Measurements from ENCODE around the gene UBE2B. TPM values are rescaled to one million over a fixed set of nuclear protein-coding genes. Genes with fewer than 3 reads are reported as not detected.

Gene UBE2B
- total RNA-seq, 4 donors from 2014 or later = 20.9 to 50.0 (median 41.7) TPM

GRCh38 chr5:134345996-134346395 is 25.4 kb upstream of the UBE2B start:
- WGBS, 2 donors = 84 to 95% methylated on average over 2 of the region's 2 CpGs
- H3K4me1 ChIP-seq = peaks cover 0 to 6% (median 0%) of the 10 kb centered on the region in 3 donors
- H3K4me3 ChIP-seq = no peak overlapping the region
- no peaks in the 10 kb centered on the region for H3K27me3 ChIP-seq
- no peaks in the 10 kb centered on the region for H3K9me3 ChIP-seq
- intact Hi-C loops (cut with DNase I) = no loop called here
- peaks cover 0 to 8% (median 0%) of the 10 kb centered on the region in 3 donors for H3K36me3 ChIP-seq
- TF ChIP-seq POLR2A (IDR thresholded peaks at IDR 0.05) (no peak), CTCF (IDR thresholded peaks at IDR 0.05) (no peak)
- H3K27ac ChIP-seq = peak overlapping the region in 3 of 4 donors; percentile 30 to 62 (median 39)
- no peak for DNase-seq

GRCh38 chr5:134349463-134349862 is 21.9 kb upstream of the UBE2B start:
- TF ChIP-seq CTCF (IDR thresholded peaks at IDR 0.05) = no peak
- TF ChIP-seq POLR2A (IDR thresholded peaks at IDR 0.05) = no peak
- Histone ChIP-seq H3K27me3 (no peaks in the 10 kb centered on the region), H3K9me3 (no peaks in the 10 kb centered on the region), H3K27ac (no peak overlapping the region), H3K4me3 (no peak overlapping the region), H3K36me3 (peaks cover 0 to 8% (median 0%) of the 10 kb centered on the region in 3 donors), H3K4me1 (peaks cover 0 to 6% (median 0%) of the 10 kb centered on the region in 3 donors)
- no peak for DNase-seq
- 77 to 89% methylated on average over 3 to 4 of the region's 4 CpGs for WGBS, 2 donors
- intact Hi-C loops (cut with DNase I) = no loop called here

GRCh38 chr5:134355681-134356080 is 15.7 kb upstream of the UBE2B start:
- no peak overlapping the region for H3K27ac ChIP-seq
- no peaks in the 10 kb centered on the region for H3K4me1 ChIP-seq
- intact Hi-C loops (cut with DNase I) = no loop called here
- H3K4me3 ChIP-seq = no peak overlapping the region
- H3K27me3 ChIP-seq = no peaks in the 10 kb centered on the region
- 87 to 90% methylated on average over 5 of the region's 5 CpGs for WGBS, 2 donors
- no peak for TF ChIP-seq CTCF (IDR thresholded peaks at IDR 0.05)
- no peak for TF ChIP-seq POLR2A (IDR thresholded peaks at IDR 0.05)
- DNase-seq = no peak
- H3K9me3 ChIP-seq = no peaks in the 10 kb centered on the region
- no peaks in the 10 kb centered on the region for H3K36me3 ChIP-seq

- TF ChIP-seq POLR2A (IDR thresholded peaks at IDR 0.05) = no peak
- no peak for TF ChIP-seq CTCF (IDR thresholded peaks at IDR 0.05)
- WGBS, 2 donors = 86 to 100% methylated on average over 1 of the region's 1 CpG
- no peaks in the 10 kb centered on the region for H3K9me3 ChIP-seq
- no peak for DNase-seq
- H3K4me3 ChIP-seq = no peak overlapping the region
- no peaks in the 10 kb centered on the region for H3K27me3 ChIP-seq
- intact Hi-C loops (cut with DNase I) = no loop called here
- peaks cover 5 to 36% (median 21%) of the 10 kb centered on the region in 3 donors for H3K4me1 ChIP-seq
- H3K36me3 ChIP-seq = no peaks in the 10 kb centered on the region
- H3K27ac ChIP-seq = no peak overlapping the region
Observed at GRCh38 chr5:134365604-134366003, 5.8 kb upstream of the UBE2B start.

- Histone ChIP-seq H3K4me1 (peaks cover 8 to 68% (median 25%) of the 10 kb centered on the region in 3 donors), H3K9me3 (no peaks in the 10 kb centered on the region), H3K36me3 (peaks cover 0 to 14% (median 0%) of the 10 kb centered on the region in 3 donors), H3K27ac (peak overlapping the region; percentile 96 to 99 (median 98)), H3K4me3 (peak overlapping the region; percentile 75 to 93 (median 85)), H3K27me3 (no peaks in the 10 kb centered on the region)
- no peak for TF ChIP-seq CTCF (IDR thresholded peaks at IDR 0.05)
- no peak for TF ChIP-seq POLR2A (IDR thresholded peaks at IDR 0.05)
- intact Hi-C loops (cut with DNase I) = loop anchor here (5.0 kb wide), 1 partner anchor 157 kb away; the partner anchor contains the start of gene JADE2
- DNase-seq = no peak
- 13 to 14% methylated on average over 5 of the region's 5 CpGs for WGBS, 2 donors
Observed at GRCh38 chr5:134370311-134370870, 978 bp upstream of the UBE2B start.
